Amniotic epithelial cell (primary cell): ENCODE results near the gene CHD9.
A peak's percentile ranks its signal among the peaks of the same experiment; 100 is the strongest.
"Not testable (repeated sequence)": the region's sequence is repeated elsewhere in the genome, so short reads cannot be mapped to it uniquely, and the experiment has no call there.

Experiments
- DNase-seq: peaks from one replicate; pipeline ENCODE4 v3.0.0-alpha.2; 2010; ENCODE audit warnings: low read depth

CHD9 gene

DNA sequence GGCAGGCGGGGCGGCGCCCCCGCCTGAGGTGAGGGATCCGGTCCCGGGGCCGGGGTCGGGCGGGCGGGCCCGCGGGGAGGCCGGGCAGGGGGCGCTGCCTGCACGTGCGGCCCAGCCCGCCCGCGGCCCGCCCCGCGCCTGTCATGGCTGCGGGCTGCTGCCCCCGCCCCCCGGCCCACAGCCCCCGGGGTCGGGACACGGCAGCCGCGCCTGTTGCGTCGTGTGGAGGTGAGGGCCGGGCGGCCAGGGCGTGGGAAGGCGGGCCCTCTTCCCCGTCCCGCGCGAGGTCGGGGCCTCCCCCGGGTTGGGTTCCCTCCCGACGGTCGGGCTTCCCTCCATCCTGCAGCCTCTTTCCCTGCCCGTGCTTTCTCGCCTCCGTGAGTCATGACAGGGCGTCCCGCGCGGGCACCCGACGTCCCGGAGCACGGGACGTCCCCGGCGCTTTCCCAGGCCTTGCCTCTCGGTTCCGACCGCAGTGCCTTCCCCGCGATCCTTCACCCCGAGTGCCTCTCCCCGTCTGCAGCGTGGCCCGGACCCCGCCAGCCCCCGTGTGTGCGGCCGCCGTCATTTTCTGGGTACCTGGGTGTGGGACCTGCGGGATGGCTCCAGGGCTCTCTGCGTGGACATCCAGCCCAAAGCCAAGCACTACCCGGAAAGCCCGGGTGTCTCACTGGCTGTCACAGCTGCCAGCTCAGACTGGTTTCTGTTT lies 76.7 kb downstream of the CHD9 start:
- peak; percentile 46 for DNase-seq

DNA sequence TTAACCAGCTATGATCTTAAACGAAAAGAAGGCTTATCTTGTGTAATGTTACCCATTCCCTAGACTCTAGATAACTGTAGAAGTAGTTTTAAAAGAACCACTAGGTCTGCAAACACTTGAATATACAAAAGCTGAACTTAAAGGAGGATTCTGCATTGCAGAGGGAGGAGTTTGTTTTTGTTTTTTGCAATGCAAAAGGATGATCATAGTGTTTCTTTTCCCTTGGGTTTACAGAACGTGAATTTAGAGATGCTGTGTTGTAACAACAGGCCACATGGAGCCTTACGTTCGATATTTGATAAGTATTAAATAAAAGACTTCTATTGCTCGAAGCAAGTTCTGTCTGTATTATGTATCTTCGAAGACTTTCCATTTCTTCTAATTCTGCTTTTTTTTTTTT lies 77.6 kb downstream of the CHD9 start:
- DNase-seq = peak; percentile 32

DNA sequence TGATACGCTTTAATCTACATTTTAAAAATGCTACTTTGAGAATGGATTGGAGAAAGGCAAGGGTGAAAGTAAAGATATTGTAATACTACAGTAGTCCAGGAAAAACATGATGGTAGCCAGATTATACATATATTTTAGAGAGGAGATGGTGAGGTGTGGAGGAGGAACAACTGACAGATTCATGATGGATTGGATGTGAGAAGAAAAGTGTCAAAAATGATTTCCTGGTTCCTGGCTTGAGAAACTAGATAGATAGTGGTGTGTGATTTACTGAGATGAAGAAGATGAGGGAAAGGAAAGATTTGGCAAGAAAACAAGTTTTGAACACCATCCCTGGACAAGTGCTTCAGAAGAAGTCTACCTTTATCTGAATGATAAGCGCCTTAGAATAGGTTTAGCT lies 80.5 kb downstream of the CHD9 start:
- no peak for DNase-seq

DNA sequence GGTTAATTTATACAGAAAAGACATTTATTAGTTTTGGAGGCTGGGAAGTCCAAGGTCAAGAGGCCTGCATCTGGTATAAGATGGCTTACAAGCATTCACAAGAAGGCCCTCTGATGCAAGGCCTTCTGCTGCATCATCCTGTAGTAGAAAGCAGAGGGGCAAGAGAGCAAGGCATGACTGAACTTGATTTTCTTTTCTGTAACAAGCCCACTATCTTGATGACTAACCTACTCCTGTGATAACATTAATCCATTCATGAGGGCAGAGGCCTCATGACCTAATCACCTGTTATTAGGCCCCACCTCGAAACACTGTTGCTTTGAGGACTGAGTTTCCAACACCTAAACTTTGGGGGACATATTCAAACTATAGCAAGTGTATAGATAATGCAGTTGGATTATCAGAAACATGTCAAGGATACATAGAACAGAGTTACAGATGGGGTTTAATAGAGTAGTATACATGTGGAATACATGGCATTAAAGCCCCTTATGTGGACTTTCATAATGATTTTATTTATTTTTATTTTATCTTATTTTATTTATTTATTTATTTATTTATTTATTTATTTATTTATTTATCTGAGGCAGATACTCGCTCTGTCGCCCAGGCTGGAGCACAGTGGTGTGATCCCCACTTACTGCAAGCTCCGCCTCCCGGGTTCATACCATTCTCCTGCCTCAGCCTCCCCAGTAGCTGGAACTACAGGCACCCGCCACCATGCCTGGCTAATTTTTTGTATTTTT lies 88.2 kb downstream of the CHD9 start:
- DNase-seq = peak; percentile 94

DNA sequence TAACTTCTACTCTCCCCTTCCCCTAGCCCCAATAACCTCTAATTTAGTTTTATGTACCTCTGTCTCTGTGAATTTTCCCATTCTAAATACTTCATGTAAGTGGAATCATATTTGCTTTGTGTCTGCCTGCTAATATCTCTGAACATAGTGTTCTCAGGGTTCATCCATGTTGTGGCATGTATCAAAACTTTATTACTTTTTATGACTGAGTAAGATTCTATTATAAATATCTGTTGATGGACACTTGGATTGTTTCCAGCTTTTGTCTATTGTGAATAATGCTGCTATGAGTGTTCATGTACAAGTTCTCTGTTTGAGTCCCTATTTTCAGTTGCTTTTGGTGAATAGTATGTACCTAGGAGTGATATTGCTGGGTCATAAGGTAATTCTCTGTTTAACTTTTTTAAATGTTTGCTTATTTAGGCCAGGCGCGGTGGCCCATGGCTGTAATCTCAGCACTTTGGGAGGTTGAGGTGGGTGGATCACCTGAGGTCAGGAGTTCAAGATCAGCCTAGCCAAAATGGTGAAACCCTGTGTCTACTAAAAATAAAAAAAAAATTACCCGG lies 92.8 kb downstream of the CHD9 start:
- no peak for DNase-seq

DNA sequence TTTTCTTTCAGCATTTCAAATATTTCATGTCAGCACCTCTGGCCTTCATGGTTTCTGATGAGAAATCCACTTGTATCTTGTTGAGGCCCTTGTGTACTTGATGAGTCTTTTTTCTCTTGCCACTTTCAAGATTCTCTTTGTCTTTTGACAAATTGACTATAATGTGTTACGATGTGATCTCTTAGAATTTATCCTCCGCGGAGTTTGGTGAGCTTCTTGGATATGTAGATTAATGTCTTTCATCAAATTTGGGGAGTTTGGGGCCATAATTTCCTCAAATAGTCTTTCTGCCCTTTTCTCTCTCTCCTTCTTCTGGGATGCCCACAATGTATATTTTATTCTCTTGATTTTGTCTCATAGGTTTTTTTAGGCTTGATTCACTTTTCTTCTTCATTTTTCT lies 96.0 kb downstream of the CHD9 start:
- no peak for DNase-seq

DNA sequence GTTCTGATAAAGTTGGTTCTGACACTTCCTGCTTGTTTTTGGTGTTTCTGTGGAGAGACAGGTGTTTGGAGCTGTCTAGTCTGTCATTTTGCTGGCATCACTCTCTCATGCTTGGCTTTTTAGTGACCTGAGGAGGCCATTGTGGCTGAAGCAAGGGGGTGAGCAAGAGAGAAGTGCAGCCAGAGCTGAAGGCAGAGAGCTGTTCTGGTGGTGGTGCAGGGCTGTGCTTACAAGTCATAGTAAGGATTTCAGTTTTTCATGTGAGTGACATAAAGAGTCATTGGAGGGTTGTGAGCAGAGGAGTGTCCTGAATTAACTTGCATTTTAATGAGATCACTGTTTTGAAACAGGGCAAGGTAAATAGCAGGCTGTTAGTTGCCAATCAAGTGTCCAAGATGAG lies 97.5 kb downstream of the CHD9 start:
- no peak for DNase-seq

DNA sequence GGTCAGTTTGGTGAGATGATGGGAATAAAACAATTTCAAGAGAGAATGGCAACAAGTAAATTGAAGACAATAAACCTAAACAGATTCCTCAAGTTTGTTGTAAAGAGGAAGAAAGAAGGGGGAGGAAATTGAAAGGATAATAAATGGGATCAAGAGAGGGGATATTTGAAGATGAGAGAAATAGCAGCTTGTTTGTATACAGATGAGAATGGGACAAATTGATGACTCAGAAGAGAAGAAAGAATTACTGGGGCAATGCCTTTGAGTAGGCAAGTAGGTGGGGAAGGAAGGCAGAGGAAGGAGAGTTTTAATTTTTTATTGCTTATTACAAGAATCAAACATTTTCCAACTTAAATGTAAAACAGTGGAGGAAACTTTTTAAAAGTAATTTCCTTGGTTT lies 98.3 kb downstream of the CHD9 start:
- DNase-seq = no peak

DNA sequence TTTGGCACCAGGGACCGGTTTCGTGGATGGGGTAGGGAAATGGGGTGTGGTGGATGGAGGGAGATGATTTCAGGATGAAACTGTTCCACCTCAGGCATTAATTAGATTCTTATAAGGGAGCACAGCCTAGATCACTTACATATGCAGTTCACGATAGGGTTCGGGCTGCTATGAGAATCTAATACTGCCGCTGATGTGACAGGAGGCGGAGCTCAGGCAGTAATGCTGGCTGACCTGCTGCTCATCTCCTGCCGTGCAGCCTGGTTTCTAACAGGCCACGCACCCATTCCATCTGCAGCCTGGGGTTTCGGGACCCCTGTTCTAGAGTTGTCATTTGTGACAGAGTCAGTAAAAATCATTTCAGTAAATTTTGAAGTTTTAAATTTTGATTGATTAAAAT lies 99.7 kb downstream of the CHD9 start:
- DNase-seq = no peak

DNA sequence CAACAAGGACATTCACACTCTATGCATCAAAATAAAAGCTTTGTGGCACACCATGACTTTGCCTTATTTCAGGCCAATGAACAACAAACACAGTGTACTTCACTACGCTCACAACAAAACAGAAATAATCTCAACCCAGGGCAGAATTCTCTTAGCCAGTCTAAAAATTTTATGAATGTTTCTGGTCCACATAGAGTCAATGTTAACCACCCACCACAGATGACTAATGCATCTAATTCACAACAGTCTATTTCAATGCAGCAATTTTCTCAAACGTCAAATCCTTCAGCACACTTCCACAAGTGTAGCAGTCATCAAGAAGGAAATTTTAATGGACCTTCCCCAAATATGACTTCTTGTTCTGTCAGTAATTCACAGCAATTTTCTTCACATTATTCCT lies 101.7 kb downstream of the CHD9 start:
- peak; percentile 64 for DNase-seq

DNA sequence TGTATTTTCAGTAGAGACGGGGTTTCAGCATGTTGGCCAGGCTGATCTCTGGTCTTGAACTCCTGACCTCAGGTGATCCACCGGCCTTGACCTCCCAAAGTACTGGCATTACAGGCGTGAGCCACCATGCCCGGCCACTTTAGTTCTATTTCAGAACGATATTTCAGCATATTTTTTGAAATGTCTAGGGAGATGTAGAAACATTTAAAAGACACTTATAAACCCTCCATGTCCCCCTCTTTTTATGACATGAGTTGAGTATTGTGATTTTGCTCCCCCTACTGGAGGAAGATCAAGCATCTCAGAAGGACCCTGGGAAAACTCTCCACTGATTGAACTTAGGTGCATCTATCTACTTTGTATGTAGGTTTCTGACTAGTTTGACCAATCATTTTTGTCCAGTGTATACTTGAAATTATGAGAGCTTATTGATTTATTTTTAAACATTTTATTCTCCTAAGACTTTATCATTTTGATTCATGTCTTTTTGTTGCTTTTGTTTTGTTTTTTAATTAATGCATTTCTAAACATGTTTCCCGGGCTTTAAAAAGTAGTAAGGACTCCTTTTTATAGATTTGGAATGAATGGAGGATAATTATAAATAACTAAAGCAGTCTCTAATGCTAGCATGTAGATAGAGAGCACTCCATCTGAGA lies 105.1 kb downstream of the CHD9 start:
- DNase-seq = peak; percentile 61

DNA sequence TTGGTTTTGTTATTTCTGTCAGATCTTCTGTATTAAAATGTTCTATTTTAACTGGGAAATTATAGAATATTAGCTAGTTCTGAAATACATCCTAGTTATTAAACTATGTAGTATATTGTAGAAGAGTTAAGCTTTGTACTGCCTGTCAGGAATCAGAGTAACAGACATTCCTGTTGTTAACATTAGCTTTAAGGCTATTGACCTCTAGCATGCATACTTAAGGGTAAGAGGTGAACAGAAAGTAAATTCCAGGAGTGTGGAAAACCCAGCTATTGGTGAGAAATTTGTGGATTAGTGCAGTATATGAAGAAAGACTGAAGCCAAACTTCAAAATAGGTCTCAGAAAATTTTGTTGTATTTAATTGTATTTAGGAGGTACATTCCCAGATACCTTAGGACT lies 111.3 kb downstream of the CHD9 start:
- DNase-seq = no peak

DNA sequence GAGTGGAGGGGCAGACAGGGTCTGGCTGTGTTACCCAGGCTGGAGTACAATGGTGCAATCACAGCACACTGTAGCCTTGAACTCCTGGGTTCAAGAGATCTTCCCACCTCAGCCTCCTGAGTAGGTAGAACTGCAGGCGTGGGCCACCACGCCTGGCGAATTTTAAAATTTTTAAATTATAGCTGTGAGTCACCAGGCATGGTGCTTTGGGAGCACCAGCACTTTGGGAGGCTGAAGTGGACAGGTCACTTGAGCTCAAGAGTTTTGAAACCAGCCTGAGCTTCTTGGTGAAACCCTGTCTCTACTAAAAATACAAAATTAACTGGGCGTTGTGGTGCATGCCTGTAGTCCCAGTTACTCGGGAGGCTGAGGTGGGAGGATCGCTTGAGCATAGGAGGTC lies 114.0 kb downstream of the CHD9 start:
- DNase-seq = no peak

DNA sequence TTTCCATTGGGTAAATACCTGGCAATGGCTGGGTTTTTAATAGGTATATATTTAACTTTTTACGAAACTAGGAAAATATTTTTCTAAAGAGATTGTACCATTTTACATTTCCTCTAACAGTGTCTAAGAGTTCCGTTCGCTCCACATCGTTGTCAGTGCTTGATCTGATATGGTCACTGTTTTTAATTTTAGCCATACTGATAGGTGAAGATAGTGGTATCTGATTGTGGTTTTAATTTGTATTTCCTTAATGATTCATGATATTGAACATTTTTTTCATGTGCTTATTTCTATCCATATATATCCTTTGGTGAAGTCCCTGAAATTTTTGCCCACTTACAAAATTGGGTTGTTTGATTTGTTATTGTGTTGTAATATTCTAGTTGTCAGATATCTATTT lies 117.7 kb downstream of the CHD9 start:
- no peak for DNase-seq

DNA sequence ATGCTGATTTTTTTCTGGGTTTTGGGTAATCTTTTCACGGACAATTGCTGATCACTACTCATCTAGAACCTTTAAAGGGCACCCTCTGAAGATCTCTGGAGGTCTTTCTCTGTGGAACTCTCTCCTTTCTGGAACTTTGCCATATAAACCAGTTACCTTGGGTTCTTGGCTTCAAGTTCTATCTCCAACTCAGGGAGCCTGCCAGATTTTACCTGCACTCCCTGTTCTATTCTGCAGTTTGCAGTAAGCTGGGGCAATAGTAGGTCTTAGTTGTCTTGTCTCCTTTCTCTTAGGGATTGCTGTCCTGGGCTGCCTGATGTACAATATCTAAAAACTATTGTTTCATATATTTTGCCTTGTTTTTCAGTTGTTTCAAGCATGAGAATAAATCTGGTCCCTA lies 120.3 kb downstream of the CHD9 start:
- no peak for DNase-seq

DNA sequence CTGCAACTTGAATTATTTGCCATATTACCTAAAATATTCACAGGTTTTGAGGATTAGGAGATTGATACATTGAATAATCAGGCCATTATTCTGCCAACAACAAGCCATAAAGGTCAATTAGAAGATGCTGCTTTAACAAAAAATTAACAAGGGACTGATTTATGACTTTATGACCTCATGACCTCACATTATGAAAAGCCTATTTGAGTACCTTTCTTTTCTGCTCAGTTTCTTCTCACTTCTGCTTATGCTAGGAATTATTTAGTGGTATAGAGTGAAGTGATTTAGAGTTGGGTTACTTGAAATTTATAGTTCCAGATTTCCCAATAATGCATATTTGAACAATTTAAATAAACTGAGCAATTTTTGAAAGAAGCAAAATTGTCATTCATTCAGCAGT lies 121.6 kb downstream of the CHD9 start:
- DNase-seq = no peak

DNA sequence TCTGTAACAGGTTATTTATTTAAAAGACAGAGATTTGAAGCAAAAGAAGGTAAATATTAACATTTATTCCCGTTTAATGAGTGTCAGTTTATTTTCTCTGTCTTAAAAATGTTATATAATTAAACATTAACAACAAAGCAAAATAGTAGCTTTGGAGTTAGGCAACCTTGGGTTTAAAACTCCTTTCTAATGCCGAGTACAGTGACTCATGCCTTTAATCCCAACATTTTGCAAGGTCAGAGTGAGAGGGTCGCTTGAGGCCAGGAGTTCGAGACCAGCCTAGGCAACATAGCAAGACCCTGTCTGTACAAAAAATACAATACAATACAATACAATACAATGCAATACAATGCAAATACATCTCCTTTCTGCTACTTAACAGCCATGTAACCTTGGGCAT lies 128.7 kb downstream of the CHD9 start:
- DNase-seq = peak; percentile 54

DNA sequence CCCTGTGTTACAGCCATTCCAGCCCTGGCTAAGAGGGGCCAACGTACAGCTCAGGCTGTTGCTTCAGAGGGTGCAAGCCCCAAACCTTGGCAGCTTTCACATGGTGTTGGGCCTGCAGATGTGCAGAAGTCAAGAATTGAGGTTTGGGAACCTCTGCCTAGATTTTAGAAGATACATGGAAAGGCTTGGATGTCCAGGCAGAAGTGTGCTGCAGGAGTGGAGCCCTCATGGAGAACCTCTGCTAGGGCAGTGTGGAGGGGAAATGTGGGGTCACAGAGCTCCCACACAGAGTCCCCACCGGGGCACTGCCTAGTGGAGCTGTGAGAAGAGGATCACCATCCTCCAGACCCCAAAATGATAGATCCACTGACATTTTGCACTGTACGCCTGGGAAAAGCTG lies 130.9 kb downstream of the CHD9 start:
- not testable (repeated sequence) for DNase-seq

DNA sequence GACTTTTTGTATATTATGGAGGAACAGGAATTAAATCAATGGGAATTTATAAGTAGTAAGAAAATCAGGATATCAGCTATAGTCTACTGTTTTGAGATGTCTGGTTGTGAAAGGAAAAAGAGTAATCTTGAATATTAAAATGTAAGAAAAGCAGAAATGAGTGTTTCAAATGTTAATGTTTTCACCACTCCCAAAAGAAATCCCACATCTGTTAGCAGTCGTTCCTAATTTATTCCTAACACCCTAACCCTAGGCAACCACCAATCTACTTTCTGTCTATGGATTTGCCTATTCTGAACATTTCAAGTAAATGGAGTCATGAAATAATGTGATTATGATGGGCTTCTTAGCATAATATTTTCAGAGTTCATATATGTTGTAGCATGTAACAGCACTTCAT lies 133.0 kb downstream of the CHD9 start:
- no peak for DNase-seq

DNA sequence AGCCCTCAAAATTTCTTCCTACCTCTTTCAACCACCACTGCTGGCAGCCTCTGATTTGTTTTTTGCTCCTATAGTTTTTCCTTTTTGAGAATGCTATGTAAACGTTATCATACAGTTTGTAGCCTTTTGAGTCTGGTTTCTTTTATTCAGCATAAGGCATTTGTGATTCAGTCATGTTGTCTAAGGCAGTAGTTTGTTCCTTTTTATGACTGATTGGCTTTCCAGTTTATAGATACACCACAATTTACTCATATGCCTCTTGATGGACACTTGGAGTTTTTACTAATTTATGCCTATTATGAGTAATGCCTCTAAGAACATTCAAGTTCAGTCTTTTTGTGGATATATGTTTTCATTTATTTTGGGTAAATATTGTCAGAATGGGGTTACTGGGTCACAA lies 136.6 kb downstream of the CHD9 start:
- no peak for DNase-seq

DNA sequence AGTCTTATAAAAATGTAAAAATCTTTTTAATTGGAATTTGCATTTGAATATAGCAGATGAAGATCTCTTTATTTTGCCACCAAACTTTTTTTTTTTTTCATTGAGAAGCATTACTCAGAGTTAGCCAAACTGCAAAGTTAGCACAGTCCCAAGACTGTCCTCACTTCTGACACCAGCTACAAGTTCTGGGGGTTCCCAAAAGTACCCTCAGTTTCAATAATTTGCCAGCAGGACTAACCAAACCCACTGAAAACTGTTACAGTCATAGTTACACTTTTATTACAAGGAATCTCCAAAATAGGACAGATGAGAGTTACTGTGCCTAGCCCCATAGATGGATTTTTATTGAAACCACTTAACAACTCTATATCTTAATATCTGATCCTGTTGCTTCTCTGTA lies 144.1 kb downstream of the CHD9 start:
- DNase-seq = no peak

DNA sequence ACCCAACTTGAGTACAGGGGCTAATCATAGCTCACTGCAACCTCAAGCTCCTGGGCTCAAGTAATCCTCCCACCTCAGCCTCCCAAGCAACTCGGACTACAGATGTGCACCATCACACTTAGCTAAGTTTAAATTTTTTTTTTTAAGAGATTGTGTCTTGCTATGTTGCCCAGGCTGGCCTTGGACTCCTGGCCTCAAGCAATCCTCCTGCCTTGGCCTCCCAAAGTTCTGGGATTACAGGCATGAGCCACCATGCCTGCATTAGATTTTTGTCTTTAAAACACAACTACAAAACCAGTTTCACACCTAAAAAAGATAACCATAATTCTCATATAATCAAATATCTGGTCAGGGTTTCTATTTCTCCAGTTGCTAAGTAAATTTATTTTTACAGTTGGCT lies 147.1 kb downstream of the CHD9 start:
- DNase-seq = no peak

DNA sequence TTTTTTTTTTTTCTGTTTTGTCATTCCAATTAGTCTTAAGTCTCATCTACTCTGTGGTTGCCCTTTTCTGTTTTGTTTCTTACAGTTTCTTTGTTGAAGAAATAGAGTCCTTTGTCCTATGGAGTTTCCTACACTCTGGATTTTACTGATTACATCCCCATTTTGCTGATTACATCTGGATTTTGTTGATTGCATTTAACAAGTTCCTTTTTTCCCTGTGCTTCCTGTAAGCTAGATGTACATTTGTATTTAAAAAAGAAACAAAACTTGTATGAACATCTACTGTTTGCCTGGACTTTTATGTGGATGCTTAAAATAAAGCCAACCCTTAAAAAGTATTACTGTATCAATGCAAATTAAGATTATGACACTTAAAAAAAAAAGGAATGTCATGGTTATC lies 147.6 kb downstream of the CHD9 start:
- no peak for DNase-seq
